GM18498 (cell line): Measurements from ENCODE around the gene MLF1.
A peak's percentile ranks its signal among the peaks of the same experiment; 100 is the strongest.
"Not testable (repeated sequence)": the region's sequence is repeated elsewhere in the genome, so short reads cannot be mapped to it uniquely, and the experiment has no call there.

ENCODE experiments used
- ATAC-seq: cut with Tn5 transposase; IDR thresholded peaks from one replicate; pipeline ENCODE4 v1.9.1; 2021; ENCODE audit warnings: mild to moderate bottlenecking, moderate library complexity; ENCODE audit not compliant: unreplicated experiment

The MLF1 gene, protein sequence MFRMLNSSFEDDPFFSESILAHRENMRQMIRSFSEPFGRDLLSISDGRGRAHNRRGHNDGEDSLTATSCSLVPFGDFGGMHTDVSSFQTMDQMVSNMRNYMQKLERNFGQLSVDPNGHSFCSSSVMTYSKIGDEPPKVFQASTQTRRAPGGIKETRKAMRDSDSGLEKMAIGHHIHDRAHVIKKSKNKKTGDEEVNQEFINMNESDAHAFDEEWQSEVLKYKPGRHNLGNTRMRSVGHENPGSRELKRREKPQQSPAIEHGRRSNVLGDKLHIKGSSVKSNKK

DNA sequence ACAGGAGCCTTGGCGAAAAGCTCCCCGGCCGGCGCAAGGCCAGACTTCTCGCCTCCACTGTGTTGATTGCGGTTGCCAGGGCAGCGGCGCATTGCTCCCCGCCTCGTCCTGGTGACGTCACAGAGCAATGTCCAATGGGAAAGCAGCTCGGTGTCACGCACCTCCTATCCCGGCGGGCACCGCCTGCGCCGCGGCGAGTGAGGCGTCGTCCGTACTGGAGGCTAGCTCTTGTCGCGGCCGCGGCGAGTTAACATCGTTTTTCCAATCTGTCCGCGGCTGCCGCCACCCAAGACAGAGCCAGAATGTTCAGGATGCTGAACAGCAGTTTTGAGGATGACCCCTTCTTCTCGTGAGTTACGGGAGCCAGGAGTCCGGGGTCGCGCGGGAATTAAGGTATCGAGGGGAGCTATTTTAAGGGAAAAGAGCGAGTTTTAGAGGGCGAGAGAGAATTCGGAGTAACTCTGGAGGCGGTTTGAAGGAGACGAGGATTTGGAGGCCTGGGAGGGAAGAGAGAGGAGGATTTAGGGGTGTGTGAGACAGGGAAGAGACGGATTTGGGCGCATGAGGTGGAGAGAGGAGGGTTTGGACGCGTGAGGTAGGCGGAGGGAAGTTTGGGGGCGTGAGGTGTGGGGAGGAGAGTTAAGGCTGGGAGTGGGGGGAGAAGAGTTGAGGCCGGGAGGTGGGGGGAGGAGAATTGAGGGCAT, at the start of gene MLF1:
MLF1 (plus strand) TSS at position 196 of the 704 bp plus-strand sequence; CDS start at position 303, 107 bp downstream.
- ATAC-seq = peak; percentile 100

DNA sequence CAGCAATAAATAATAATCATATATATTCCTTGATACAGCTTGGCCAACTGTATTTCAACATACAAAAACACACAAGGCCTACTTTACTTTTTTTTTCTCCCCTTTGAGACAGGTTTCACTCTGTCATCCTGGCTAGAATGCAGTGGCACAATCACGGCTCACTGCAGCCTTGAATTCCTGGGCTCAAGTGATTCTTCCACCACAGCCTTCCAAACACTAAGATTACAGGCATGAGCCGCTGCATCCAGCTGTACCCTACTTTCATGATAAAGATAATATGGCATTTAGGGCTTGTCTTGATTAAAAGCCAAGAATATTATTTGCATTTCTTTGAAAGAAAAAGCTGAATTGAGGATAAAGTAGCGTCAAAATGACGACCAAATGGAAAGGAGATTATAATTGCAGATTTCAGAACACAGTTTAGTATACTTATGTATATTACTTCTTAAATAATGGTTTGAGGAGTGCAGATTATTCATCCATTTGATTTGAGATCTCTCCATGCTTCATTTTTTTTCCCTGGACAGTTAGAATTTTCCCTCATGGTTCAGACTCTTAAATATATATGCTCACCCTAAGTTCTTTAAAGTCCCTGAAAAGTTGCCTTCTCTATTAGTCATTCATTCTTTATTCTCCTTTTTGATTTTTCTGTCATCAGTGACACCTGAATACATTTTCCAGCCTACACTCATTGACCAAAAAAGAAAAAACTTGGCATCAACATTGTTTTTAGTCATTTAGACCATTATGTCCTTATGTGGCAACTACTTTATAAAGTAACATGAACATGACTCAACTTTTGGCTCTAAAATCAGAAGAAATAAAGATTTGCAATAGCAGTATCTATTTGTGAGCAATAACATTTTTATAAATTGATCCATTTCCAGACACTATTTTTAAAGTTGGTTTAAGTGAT, 48.5 kb upstream of the MLF1 start:
- ATAC-seq = no peak

DNA sequence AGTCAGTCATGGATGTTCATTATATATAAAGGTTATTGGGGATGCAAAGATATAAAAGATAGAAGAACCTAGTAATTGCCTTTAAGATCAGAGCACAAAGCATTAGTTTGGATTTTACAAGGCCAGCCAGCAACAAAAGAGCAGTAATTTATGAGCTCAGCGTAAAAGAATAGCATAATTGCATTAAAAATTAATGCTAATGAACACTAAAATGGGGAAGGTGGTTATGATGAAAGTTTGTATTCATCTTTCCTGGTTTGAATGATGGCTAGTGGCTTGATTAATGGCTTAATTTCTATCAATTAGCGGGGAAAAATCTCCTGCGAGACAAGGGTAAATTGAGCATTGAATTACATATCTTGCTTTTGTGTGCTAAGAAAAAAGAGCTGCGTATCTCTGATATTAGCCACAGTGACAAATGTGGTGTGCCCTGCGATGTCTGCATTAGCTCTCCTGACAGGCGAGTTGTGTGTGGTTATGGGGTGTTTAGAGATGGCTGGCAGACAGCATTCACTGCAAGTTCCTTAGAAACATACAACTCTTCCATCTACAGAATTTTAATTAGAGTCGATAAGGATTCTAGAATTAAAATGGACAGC, 42.8 kb upstream of the MLF1 start:
- no peak for ATAC-seq

DNA sequence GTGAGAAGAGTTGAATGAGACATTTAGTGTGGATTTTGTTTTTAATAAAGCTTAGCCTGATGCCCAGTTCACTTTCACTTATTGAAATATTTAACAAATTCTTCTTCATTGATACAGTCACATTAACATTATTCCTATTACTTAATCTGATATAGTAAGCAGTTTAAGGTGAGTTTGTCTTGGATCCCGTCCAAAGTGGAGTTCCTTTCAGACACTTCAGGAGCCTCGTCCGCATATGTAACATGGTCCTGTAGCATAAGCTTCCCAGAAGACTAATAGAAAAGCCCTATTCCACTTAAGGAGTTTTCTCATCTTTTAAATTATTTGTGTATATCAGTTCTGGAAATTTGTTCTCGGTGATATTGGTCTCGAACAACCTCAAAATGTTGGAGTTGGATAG, 39.7 kb upstream of the MLF1 start:
- ATAC-seq = no peak

DNA sequence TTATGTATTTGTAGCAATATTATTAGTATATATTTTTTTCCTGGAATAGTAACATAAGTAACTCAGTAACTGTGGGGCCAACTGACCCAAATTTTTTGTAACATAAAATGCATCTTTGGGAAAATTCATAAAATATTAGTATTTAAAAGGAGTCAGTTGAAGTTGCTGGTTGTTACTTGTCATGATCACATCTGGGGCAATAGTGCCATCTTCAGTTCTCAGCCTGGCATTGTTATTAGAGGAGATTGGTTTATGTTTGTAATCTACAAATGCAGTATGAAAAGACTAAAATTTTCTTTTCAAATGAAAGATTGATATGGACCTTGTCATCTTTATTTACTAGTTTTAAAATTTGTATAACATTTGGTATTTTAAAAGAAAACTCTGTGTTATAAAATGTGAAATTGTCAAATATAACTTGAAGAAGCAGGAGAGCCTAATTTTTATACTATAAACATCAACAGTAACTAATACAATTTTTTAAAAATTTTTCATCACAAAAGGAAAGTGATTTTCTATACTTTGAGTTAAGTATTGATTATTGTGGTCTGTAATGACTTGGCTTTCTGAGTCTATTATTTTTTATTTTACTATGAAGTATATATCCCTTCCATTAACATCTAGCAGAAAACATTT, 38.8 kb upstream of the MLF1 start:
- peak; percentile 68 for ATAC-seq

DNA sequence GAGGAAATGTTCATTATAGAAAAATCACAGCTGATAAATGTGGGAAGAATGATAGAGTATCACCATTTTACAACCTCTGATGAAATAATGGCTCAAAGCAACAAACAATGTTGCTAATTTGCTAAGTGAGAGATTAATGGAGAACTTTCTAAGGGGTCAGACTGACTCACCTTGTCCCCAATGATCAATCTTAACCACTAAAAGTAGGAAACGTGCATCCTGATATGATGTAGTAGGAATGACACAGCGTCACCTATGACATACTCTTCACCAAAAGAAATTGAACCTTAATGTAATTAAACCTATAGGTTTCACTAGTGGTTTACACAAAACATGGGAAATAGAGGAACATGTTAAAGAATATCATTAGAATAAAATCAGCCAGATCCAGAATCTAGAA, 35.1 kb upstream of the MLF1 start:
- no peak for ATAC-seq

DNA sequence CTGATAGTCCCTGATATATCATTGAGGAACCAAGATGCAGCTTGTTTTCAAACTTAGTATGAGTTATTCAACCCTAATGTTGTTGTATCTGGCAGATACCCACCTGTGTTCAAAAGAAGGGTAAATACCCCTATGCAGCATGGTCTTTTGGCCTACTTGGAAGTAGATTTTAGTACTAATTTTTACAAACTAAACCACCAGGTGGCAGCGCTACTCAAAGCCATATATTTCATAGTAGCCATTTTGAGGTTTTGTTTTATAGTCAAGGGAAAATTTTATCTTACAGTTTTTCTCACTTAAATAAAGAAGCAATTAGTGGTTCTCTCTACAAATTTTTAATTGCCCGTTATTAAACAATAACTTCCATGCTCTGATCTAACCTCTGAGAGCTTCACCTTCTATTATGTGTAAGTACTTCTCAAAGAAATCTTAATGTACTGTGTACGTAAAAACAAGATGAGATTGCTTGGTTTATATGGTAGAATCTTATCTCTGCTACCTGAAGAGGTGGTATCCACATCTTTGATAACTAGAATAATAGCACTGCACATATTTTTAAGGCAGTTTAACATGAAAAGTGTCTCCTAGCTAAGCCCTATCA, 31.5 kb upstream of the MLF1 start:
- no peak for ATAC-seq

DNA sequence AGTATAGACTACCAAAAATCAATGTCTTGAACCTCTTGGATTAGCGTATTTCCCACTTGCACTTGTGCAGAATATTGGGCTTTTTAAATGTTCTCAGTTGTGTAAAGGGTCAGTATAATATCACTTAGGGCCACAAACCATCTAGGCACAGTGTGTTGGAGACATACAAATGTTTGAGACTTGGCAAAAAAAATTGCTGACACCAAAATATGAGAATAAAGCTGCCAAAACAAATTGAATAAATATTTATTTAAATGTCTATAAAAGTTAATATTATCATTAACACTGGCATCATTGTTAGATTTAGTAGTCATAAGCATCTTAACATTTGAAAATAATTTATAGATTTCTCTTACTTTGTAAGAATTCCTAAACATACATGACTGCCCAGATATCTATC, 30.9 kb upstream of the MLF1 start:
- ATAC-seq = no peak

DNA sequence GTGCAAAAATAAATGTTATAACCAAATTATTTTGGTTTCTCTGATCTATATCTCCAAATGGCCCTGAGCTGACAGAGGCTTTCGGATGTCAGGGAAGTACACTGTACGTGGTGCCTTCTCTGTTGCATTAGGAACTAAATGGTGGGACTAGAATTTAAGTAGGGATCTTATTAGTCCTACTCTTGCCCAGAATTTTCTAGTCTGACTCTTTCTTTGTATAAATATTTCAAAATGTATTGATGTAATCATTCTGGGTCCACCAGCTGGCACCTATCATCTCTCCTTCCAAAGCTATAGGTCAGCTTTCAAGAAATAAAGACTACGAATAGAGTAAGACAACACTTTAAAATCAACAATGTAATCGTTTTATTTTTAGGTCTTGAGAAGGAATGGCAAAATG, 22.3 kb upstream of the MLF1 start:
- no peak for ATAC-seq

DNA sequence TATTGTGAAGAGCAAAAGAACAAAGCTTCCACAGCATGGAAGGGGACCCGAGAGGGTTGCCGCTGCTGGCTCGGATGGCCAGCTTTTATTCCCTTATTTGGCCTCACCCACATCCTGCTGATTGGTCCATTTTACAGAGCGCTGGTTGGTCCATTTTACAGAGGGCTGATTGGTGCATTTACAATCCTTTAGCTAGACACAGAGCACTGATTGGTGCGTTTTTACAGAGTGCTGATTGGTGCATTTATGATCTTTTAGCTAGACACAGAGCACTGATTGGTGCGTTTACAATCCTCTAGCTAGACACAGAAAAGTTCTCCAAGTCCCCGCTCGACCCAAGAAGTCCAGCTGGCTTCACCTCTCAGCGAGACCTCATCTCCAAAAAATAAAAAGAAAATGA, 21.1 kb upstream of the MLF1 start:
- not testable (repeated sequence) for ATAC-seq

DNA sequence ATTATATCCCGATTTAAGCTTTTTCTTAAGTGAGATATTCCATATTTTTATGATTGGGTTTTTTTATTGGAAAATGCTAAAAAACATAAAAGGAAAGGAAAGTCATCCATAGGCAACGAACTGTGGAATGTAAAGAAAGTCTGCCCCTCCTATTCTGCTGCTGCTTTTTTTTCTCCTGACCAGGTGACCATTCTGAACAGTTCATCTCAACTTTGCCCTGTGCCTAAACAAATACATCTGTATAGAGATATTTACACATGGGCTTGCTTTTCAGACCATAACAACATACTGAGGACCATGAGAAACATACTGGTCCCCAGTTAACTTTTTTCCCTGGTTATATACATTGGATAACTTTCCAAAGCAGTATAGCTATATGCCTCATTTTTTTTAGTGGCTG, 18.9 kb upstream of the MLF1 start:
- ATAC-seq = no peak

DNA sequence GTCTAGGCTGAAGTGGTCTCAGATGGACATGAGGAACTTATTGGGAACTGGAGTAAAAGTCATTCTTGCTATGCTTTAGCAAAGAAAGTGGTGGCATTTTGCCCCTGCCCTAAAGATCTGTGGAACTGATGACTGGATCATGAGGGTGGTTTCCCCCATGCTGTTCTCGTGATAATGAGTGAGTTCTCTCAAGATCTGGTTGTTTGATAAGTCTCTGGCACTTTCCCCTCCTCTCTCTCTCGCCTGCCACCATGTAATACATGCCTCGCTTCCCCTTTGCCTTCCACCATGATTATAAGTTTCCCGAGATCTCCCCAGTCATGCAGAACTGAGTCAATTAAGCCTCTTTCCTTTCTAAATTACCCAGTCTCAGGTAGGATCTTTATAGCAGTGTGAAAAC, 11.5 kb upstream of the MLF1 start:
- ATAC-seq = no peak

DNA sequence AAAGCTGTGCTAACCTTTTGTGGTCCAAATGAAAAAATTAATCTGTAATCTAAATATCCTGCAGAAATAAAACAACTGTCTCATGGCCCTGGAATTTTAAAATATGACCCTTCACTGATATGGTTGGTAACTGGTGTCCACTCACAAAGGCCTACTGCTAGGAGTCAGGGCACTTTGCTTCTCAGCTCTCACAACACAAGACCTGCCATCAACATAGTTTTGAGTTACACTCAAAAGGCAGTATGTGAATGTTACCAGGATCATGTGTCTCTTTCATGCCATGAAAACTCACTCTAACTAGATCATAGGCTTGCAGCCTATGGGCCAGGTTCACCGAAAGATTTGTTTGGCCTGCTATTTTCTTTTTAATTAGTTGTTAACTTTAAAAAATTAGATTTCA, 10.0 kb upstream of the MLF1 start:
- no peak for ATAC-seq

DNA sequence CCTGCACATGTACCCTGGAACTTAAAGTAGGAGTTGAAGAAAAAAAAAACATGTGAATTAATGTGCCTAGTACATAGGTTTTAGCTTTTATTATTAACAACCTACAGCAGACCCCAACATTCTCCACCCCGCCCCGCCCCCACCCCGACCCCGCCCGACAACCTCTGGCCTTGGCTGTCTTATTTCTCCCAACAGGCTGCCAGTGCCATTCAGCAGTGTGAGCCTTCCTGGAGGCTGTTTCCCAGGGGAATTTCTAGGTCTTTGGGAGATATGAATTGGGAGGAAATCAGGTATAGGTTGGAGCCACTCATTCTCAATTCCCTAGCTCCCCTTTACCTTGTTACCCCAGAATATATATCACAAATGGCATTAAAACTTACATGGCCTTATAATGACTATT, 8.3 kb upstream of the MLF1 start:
- no peak for ATAC-seq

DNA sequence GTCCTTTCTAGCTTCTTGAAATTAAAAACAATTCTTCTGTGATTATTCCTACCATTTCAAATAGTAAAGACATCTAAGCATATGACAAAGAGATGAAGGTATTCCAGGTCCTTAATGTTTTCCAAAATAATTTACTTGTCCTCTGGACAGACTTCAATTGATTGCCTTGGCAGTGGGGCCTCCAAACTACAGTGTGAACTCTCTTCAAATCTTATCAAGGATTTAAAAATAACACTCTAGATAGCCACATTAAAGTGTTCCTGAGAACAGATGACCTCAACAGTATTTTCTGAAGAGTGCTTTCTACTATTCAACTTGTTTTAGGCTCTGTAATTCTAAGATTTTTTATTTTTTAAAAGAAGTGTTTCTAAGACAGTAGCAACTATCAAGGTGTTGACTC, 7.9 kb upstream of the MLF1 start:
- no peak for ATAC-seq

DNA sequence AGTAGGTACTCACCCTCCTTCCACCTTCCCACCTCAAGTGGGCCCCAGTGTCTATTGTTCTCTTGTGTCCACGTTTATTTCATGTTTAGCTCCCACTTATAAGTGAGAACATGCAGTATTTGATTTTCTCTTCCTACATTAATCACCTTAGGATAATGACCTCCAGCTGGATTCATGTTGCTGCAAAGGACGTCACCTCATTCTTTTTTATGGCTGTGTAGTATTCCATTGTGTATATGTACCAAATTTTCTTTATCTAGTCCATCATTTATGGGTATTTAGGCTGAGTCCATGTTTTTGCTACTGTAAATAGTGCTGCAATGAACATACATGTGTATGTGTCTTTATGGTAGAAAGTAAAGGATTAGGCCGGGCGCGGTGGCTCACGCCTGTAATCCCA, 5.9 kb upstream of the MLF1 start:
- ATAC-seq = no peak

DNA sequence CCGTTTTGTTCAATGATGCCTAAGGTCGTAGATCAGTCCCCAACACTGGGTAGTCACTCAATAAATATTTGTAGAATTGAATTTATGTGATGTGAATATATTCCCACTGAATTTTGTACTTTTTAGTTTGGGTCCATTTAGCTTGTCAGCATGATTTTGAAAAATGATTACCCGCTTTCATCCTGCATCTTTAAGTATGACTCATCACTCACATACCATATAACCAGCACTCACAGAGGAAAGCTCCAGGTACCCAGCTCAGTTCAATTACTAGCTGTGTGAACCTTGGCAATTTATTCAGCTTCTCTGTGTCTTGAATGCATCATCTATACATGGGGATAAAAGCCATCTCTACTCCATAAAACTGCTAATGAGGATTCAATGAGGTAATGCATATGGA, 2.2 kb upstream of the MLF1 start:
- ATAC-seq = no peak

DNA sequence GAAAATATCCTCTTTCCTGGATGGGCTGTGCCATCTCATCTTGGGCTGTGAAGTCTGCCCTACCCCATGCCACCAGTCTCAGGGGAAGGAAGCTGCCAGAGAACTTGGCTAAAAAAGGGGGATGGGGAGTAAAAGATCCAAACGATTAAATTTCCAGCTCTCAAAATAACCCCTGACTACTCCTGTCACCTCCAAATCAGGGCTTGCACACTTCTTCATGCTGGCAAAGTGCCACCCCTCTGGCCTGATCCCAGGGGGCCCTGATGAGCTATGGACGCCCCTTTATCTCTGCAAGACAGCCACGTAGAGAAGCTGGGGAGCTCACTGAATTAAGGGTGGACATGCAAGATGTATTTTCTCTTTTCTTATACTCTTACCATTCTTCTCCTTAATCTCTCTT, 1.2 kb upstream of the MLF1 start:
- ATAC-seq = no peak

DNA sequence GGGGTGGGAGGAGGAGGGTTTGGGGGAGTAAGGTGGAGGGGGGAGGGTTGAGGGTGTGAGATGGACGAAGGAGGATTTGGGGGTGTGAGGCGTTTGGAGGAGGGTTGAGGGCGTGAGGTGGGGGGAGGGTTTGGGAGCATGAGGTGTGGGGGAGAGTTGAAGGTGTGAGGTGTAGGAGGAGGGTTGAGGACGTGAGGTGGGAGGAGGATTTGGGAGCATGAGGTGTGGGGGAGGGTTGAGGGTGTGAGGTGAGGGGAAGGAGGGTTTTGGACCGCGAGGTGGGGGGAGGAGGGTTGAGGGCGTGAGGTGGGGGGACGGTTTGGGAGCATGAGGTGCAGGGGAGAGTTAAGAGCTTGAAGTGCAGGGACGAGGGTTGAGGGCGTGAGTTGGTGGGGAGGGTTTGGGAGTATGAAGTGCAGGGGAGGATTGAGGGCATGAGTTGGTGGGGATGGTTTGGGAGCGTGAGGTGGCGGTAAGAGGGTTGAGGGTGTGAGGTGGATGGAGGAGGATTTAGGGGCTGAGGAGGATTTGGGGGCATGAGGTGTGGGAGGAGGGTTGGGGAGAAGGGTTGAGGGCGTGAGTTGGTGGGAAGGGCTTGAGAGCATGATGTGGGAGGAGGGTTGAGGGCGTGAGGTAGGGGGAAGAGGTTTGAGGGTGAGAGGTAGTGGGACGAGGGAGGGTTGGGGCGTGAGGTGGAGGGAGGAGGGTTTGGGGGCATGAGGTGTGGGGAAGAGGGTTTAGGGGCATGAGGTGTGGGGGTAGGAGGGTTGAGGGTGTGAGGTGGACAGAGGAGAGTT, 1.2 kb downstream of the MLF1 start:
- no peak for ATAC-seq

DNA sequence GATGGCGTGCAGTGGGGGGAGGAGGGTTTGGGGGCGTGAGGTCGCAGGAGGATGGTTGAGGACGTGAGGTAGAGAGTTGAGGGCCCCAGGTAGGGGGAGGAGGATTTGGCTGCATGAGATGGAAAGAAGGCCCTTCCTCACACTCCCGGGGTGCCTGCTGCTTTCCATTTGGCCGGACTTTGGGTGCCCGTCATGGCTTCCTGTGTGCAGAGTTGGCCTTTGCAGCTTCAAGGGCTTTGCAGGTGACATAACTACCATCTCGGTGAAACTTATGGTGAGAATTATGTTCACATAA, 1.7 kb downstream of the MLF1 start:
- ATAC-seq = no peak
